CD8-positive, alpha-beta memory T cell (primary cell): Measurements from ENCODE around the gene MEIOSIN. TPM values are rescaled to one million over a fixed set of nuclear protein-coding genes. Genes with fewer than 3 reads are reported as not detected.

Source experiments
- CTCF ChIA-PET: fragments of 350-600 bp; sonication (Branson Sonifier 250); formaldehyde crosslinking; loops from one replicate; lab custom pipeline; 2021; ENCODE audit warnings: antibody characterized with exemption; lab: Charles Lee
- POLR2A ChIA-PET: fragments of 350-600 bp; sonication (Branson Sonifier 250); formaldehyde crosslinking; loops from one replicate; lab custom pipeline; 2021; ENCODE audit warnings: antibody characterized with exemption; lab: Charles Lee
- DNase-seq, 5 donors: peaks; one replicate each; pipeline versions ENCODE4 v3.0.0 to v3.0.0-alpha.2; 2020 to 2022; ENCODE audit warnings: mixed read lengths in 1 of 5
- H3K27ac ChIP-seq: one replicate; pipeline ENCODE4 v1.7.0; 2013; ENCODE audit warnings: low read depth, mild to moderate bottlenecking, low read length, moderate library complexity
- H3K27me3 ChIP-seq: 2 replicates; pipeline ENCODE4 v1.7.0; 2013; ENCODE audit warnings: low read length, mild to moderate bottlenecking; ENCODE audit not compliant: insufficient read depth, poor library complexity, severe bottlenecking
- H3K36me3 ChIP-seq: 2 replicates; pipeline ENCODE4 v1.7.0; 2013; ENCODE audit warnings: mild to moderate bottlenecking, low read length, moderate library complexity; ENCODE audit not compliant: insufficient read depth
- H3K4me1 ChIP-seq: 2 replicates; pipeline ENCODE4 v1.7.0; 2013; ENCODE audit warnings: mild to moderate bottlenecking, low read length, moderate library complexity; ENCODE audit not compliant: insufficient read depth
- H3K4me3 ChIP-seq: 2 replicates; pipeline ENCODE4 v1.7.0; 2013; ENCODE audit warnings: mild to moderate bottlenecking, low read length
- H3K9me3 ChIP-seq: 2 replicates; pipeline ENCODE4 v1.7.0; 2013; ENCODE audit warnings: mild to moderate bottlenecking, low read length
- H3K27ac Mint-ChIP-seq, 8 donors: one replicate each; pipeline ENCODE4 v1.8.0; 2020 to 2021; ENCODE audit warnings: mixed read lengths in 8 of 8, mild to moderate bottlenecking in 6 of 8, inconsistent platforms in 3 of 8, moderate library complexity in 3 of 8
- H3K27me3 Mint-ChIP-seq, 2 donors: one replicate each; pipeline ENCODE4 v1.8.0; 2020 to 2021; ENCODE audit warnings: mixed read lengths in 2 of 2, mild to moderate bottlenecking in 1 of 2, moderate library complexity in 1 of 2
- H3K36me3 Mint-ChIP-seq, 3 donors: one replicate each; pipeline ENCODE4 v1.8.0; 2020 to 2021; ENCODE audit warnings: mixed read lengths in 3 of 3, inconsistent platforms in 1 of 3, mild to moderate bottlenecking in 1 of 3
- H3K4me1 Mint-ChIP-seq, 3 donors: one replicate each; pipeline ENCODE4 v1.8.0; 2020 to 2021; ENCODE audit warnings: mixed read lengths in 3 of 3, inconsistent platforms in 1 of 3, mild to moderate bottlenecking in 1 of 3
- H3K4me3 Mint-ChIP-seq, 7 donors: one replicate each; pipeline ENCODE4 v1.8.0; 2020 to 2021; ENCODE audit warnings: mixed read lengths in 7 of 7, mild to moderate bottlenecking in 6 of 7, moderate library complexity in 4 of 7, inconsistent platforms in 2 of 7
- H3K9me3 Mint-ChIP-seq, 5 donors: one replicate each; pipeline ENCODE4 v1.8.0; 2020 to 2022; ENCODE audit warnings: mixed read lengths in 5 of 5, mild to moderate bottlenecking in 3 of 5, moderate library complexity in 2 of 5, inconsistent platforms in 1 of 5
- polyA plus RNA-seq: library from polyadenylated mRNA; unstranded; fragments of 300-500 nt; fragmentation: Illumina TruSeq; gene quantifications from one replicate; pipeline ENCODE4 v1.2.3, GENCODE V29; 2021
- total RNA-seq, 2 experiments: library from RNA; stranded (reverse); gene quantifications; one replicate each; pipeline ENCODE4 v1.2.3, GENCODE V29; 2021

MEIOSIN gene
- total and polyA plus RNA-seq, 3 experiments from 2014 or later = not detected

DNA sequence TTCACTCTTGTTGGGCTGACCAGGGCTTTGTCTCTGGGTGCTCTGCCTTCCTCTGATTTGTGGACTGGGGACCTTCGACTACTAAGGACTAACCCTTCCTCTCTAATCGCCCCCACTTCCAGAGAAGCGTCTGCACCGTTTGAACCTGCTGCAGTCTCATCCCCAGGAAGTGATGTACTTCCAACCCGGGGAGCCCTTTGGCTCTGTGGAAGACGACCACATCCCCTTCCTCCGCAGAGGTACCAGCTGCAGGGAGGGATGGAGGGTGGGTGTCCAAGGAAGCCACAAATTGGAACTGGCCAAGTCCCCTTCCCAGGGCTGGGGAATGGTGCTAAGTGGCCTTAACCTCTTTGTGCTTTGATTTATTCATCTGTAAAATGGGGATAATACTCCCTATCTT lies 31.6 kb upstream of the MEIOSIN start:
- no peak overlapping the region for H3K27ac Mint-ChIP-seq
- no peak overlapping the region for H3K4me3 Mint-ChIP-seq

DNA sequence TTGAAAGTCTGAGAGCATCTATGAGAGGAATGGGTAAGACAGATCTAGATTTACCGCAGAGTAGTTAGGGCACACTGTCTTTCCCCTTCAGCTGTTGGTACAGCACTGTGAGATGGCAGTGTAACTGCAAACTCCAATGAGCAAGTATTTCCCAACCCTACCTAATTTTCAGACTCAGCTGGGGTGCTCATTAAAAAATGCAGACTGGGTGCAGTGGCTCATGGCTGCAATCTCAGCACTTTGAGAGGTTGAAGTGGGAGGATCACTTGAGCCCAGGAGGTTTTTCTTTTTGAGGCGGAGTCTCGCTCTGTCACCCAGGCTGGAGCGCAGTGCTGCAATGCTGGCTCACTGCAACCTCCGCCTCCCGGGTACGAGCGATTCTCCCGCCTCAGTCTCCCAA lies 28.1 kb upstream of the MEIOSIN start:
- ChIA-PET POLR2A (interaction anchor here (0.5 kb wide), 2 partner anchors 18 to 109 kb away, joined by 3 to 5 read pairs; no protein-coding TSS in a partner anchor), CTCF (interaction anchor here (3.3 kb wide), 1 partner anchor 12 kb away, joined by 14 read pairs; the partner anchor contains the start of gene QPCTL)
- Mint-ChIP-seq H3K4me3 (no peak overlapping the region), H3K36me3 (peaks cover 0 to 34% (median 5%) of the 10 kb centered on the region in 3 donors), H3K27ac (no peak overlapping the region), H3K9me3 (no peaks in the 10 kb centered on the region), H3K4me1 (peaks cover 1 to 4% (median 3%) of the 10 kb centered on the region in 3 donors), H3K27me3 (no peaks in the 10 kb centered on the region)
- H3K27ac ChIP-seq = no peak overlapping the region
- H3K4me3 ChIP-seq = no peak overlapping the region
- no peaks in the 10 kb centered on the region for H3K9me3 ChIP-seq
- no peaks in the 10 kb centered on the region for H3K4me1 ChIP-seq
- H3K36me3 ChIP-seq = peaks cover 4% of the 10 kb centered on the region
- DNase-seq = no peak
- H3K27me3 ChIP-seq = no peaks in the 10 kb centered on the region

More for the DNA sequence above, 31.6 kb upstream of the MEIOSIN start:
- Histone ChIP-seq H3K27me3 (no peaks in the 10 kb centered on the region), H3K9me3 (no peaks in the 10 kb centered on the region), H3K4me3 (no peak overlapping the region), H3K36me3 (peaks cover 4% of the 10 kb centered on the region), H3K4me1 (no peaks in the 10 kb centered on the region), H3K27ac (no peak overlapping the region)
- POLR2A ChIA-PET = interaction anchor here (2.7 kb wide), 1 partner anchor 16 kb away, joined by 7 read pairs; no protein-coding TSS in a partner anchor
- Mint-ChIP-seq H3K9me3 (no peaks in the 10 kb centered on the region), H3K36me3 (peaks cover 3 to 34% (median 9%) of the 10 kb centered on the region in 3 donors), H3K27me3 (no peaks in the 10 kb centered on the region), H3K4me1 (peaks cover 0 to 3% (median 3%) of the 10 kb centered on the region in 3 donors)
- CTCF ChIA-PET = interaction anchor here (1.0 kb wide), 1 partner anchor 24 kb away, joined by 3 read pairs; no protein-coding TSS in a partner anchor
- DNase-seq = no peak

DNA sequence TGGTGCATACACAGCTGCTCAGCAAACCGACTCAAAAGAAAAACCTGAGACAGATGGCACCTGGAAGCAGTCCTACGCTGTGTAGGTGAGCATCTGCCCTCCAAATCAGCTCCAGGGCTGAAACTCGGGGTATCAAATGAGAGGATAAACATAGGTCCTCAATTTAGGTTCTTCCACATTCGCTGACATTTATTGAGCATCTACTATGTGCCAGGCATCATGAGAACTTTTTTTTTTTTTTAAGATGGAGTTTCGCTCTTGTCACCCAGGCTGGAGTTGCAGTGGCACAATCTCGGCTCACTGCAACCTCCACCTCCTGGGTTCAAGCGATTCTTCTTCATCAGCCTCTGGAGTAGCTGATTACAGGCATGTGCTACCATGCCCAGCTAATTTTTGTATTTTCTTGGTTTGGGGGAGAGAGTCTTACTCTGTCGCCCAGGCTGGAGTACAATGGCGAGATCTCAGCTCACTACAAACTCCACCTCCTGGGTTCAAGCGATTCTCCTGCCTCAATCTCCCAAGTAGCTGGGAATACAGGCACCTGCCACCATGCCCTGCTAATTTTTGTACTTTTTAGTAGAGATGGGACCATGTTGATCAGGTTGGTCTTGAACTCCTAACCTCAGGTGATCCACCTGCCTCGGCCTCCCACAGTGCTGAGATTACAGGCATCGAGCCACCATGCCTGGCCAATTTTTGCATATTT lies 27.4 kb upstream of the MEIOSIN start:
- ChIA-PET POLR2A (interaction anchor here (0.5 kb wide), 2 partner anchors 17 to 110 kb away, joined by 3 to 5 read pairs; no protein-coding TSS in a partner anchor), CTCF (interaction anchor here (3.3 kb wide), 1 partner anchor 13 kb away, joined by 14 read pairs; the partner anchor contains the start of gene QPCTL)
- no peaks in the 10 kb centered on the region for H3K27me3 Mint-ChIP-seq
- H3K4me1 ChIP-seq = no peaks in the 10 kb centered on the region
- H3K27ac ChIP-seq = no peak overlapping the region
- H3K4me1 Mint-ChIP-seq = peaks cover 6 to 10% (median 9%) of the 10 kb centered on the region in 3 donors
- peaks cover 0 to 41% (median 9%) of the 10 kb centered on the region in 3 donors for H3K36me3 Mint-ChIP-seq
- H3K27me3 ChIP-seq = no peaks in the 10 kb centered on the region
- H3K36me3 ChIP-seq = peaks cover 4% of the 10 kb centered on the region
- no peaks in the 10 kb centered on the region for H3K9me3 Mint-ChIP-seq
- H3K9me3 ChIP-seq = no peaks in the 10 kb centered on the region
- no peak for DNase-seq
- H3K4me3 Mint-ChIP-seq = no peak overlapping the region
- no peak overlapping the region for H3K27ac Mint-ChIP-seq
- no peak overlapping the region for H3K4me3 ChIP-seq

DNA sequence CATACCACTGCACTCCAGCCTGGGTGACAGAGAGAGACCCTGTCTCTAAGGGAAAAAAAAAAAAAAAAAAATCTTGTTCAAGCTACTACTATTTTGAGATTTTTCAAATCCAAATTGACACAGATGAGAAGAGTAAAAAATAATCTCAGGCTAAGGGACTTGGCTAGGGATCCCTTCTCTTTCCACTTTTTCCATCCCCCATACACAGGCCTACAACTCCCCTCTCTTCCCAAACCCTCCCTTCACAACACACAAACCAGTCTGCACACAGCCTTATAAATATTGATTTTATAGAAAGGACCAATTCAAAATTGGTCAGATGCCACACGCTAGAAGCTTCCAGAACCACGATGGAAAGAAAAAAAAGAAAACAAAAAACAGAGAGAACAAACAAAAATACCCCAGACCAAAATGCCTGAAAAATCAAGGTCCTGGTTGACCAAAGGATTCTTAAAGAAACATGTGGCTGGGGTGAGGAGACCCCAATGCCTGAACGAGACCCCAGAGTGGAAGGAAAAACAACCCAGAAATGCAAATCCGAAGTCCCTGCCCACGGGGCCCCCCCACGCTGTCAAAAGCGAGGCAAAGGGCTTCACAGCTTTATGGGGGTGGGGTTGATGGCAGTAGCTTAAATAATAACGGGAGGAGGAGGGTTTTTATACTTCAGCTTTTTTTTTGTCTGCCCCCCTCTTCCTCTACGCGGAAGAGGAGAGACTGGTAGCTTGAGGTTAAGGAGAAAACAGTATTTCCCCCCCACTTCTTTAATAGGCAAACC lies 22.7 kb upstream of the MEIOSIN start:
- peaks cover 6% of the 10 kb centered on the region for H3K4me1 ChIP-seq
- H3K9me3 ChIP-seq = no peaks in the 10 kb centered on the region
- Mint-ChIP-seq H3K27me3 (no peaks in the 10 kb centered on the region), H3K9me3 (no peaks in the 10 kb centered on the region), H3K36me3 (peaks cover 0 to 35% (median 4%) of the 10 kb centered on the region in 3 donors), H3K4me3 (peak overlapping the region in 1 of 7 donors; percentile 17), H3K4me1 (peaks cover 13 to 22% (median 16%) of the 10 kb centered on the region in 3 donors), H3K27ac (peak overlapping the region in 5 of 8 donors; percentile 43 to 76 (median 58))
- no peaks in the 10 kb centered on the region for H3K36me3 ChIP-seq
- H3K27me3 ChIP-seq = no peaks in the 10 kb centered on the region
- no peak overlapping the region for H3K4me3 ChIP-seq
- H3K27ac ChIP-seq = no peak overlapping the region
- CTCF ChIA-PET = interaction anchor here (0.9 kb wide), 2 partner anchors 12 to 68 kb away, joined by 3 read pairs; no protein-coding TSS in a partner anchor
- DNase-seq = no peak
- POLR2A ChIA-PET = no interaction called here

DNA sequence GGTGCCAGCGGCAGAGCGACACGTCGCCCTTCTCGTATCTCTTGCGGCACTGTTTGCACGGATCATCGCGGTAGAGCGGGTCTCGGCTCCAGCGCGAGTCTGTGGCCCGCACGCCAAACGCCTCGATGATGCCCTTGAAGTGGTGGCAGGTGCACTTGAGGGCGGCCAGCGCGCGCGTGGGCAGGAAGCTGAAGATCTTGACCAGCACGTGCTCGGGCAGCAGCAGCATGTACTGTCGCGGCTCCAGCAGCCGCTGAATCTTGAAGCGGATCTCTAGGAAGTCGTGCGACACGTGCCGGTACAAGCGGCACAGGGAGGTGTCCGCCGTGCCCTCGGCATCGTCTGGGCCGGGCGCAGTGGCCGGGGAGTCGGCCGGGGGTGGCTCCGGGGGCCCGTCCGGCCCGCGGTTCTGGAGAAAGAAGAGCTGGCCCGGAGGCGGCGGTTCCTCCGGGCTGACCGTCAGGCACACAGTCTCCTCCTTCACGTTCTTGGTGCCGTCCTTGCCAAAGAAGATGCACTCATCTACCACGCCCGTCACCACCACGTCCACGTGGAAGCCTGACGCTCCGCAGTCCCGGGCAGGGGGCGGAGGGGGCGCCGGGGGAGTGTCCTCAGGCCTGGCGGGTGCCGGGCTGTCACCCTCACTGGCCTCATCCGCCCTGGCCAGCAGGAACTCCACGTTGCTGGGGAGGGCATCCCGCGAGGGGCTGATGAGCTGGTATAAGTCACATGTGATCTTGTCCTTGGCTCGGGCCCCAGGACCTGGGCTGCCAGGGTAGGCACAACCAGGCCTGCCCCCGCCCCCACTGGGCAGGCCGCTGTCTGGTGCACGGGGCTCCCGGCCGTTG lies 21.2 kb upstream of the MEIOSIN start:
- Histone ChIP-seq H3K4me3 (no peak overlapping the region), H3K27me3 (no peaks in the 10 kb centered on the region), H3K4me1 (peaks cover 14% of the 10 kb centered on the region), H3K36me3 (no peaks in the 10 kb centered on the region), H3K27ac (no peak overlapping the region), H3K9me3 (no peaks in the 10 kb centered on the region)
- ChIA-PET CTCF (interaction anchor here (0.8 kb wide), 1 partner anchor 18 kb away, joined by 3 read pairs; no protein-coding TSS in a partner anchor), POLR2A (no interaction called here)
- H3K9me3 Mint-ChIP-seq = no peaks in the 10 kb centered on the region
- H3K4me3 Mint-ChIP-seq = peak overlapping the region in 1 of 7 donors; percentile 37
- peaks cover 0 to 36% (median 4%) of the 10 kb centered on the region in 3 donors for H3K36me3 Mint-ChIP-seq
- peaks cover 26 to 38% (median 31%) of the 10 kb centered on the region in 3 donors for H3K4me1 Mint-ChIP-seq
- peak in 1 of 5 donors; percentile 53 for DNase-seq
- H3K27ac Mint-ChIP-seq = no peak overlapping the region
- no peaks in the 10 kb centered on the region for H3K27me3 Mint-ChIP-seq

DNA sequence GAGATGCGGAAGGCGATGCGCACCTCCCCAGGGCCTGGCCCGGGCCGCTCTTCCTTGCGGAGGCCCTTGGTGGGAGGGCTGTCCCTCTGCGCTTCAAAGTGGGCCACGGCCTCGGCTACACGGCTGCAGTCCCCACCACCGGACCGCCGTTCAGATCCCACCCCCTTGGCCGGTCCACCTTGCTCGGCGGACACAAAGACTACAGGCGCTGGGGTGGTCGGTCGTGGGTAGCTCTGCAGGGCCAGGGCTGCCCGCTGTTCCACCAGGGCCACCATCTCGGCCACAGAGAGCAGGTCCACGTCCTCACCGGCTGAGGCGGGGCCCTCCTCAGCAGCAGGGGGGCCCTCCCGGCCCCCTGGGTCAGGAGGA lies 20.6 kb upstream of the MEIOSIN start:
- no peaks in the 10 kb centered on the region for H3K9me3 ChIP-seq
- H3K27ac ChIP-seq = no peak overlapping the region
- no peak for DNase-seq
- ChIA-PET CTCF (interaction anchor here (5.9 kb wide), 1 partner anchor 20 kb away, joined by 45 read pairs; the partner anchor contains the start of genes QPCTL and SNRPD2), POLR2A (no interaction called here)
- no peaks in the 10 kb centered on the region for H3K27me3 ChIP-seq
- H3K36me3 ChIP-seq = no peaks in the 10 kb centered on the region
- peaks cover 0 to 40% (median 6%) of the 10 kb centered on the region in 3 donors for H3K36me3 Mint-ChIP-seq
- no peak overlapping the region for H3K4me3 Mint-ChIP-seq
- peaks cover 14% of the 10 kb centered on the region for H3K4me1 ChIP-seq
- no peak overlapping the region for H3K27ac Mint-ChIP-seq
- H3K9me3 Mint-ChIP-seq = no peaks in the 10 kb centered on the region
- no peak overlapping the region for H3K4me3 ChIP-seq
- no peaks in the 10 kb centered on the region for H3K27me3 Mint-ChIP-seq
- peaks cover 31 to 44% (median 37%) of the 10 kb centered on the region in 3 donors for H3K4me1 Mint-ChIP-seq

DNA sequence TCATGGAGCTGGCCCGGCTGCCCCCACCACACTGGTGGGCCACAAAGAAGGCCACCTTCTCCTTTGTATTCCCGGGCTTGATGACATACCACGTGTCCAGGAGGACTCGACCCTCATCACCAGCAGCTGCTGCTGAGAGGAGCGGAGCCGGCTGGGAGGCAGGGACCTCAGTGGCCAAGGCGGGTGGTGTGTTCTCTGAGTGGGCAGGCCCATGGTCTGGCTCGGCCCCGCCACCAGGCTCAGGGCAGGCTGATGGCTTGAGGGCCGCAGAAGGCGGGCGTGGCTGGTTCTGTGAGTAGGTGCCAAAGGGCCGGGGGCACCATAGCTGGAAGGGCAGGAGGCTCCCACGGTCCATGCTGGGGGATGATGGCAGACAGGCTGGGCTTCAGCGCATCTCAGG lies 20.1 kb upstream of the MEIOSIN start:
- POLR2A ChIA-PET = interaction anchor here (0.7 kb wide), 1 partner anchor 887 kb away, joined by 5 read pairs; no protein-coding TSS in a partner anchor
- no peak overlapping the region for H3K4me3 Mint-ChIP-seq

More for the DNA sequence above, 20.1 kb upstream of the MEIOSIN start:
- Histone ChIP-seq H3K27ac (no peak overlapping the region), H3K27me3 (no peaks in the 10 kb centered on the region), H3K9me3 (no peaks in the 10 kb centered on the region), H3K4me3 (no peak overlapping the region), H3K36me3 (no peaks in the 10 kb centered on the region), H3K4me1 (peaks cover 18% of the 10 kb centered on the region)
- CTCF ChIA-PET = interaction anchor here (5.9 kb wide), 1 partner anchor 20 kb away, joined by 45 read pairs; the partner anchor contains the start of genes QPCTL and SNRPD2
- H3K4me1 Mint-ChIP-seq = peaks cover 32 to 48% (median 42%) of the 10 kb centered on the region in 3 donors
- H3K27ac Mint-ChIP-seq = no peak overlapping the region
- no peaks in the 10 kb centered on the region for H3K27me3 Mint-ChIP-seq
- no peaks in the 10 kb centered on the region for H3K9me3 Mint-ChIP-seq
- H3K36me3 Mint-ChIP-seq = peaks cover 0 to 40% (median 6%) of the 10 kb centered on the region in 3 donors
- no peak for DNase-seq
